Stimulated activated CD4-positive, alpha-beta T cell treated with anti-CD3 and anti-CD28 coated beads, Interleukin-1b, Interleukin-23, amount 100 ng/mL, for 48 hours (primary cell): ENCODE measurements around the gene SNRPE.

ENCODE experiments used
- DNase-seq: peaks from one replicate; pipeline ENCODE4 v3.0.0-alpha.2; 2020

Gene SNRPE

GRCh38 chr1:203888807-203889251, 27.4 kb downstream of the SNRPE start:
- no peak for DNase-seq

GRCh38 chr1:203891950-203892349, 30.6 kb downstream of the SNRPE start:
- no peak for DNase-seq

GRCh38 chr1:203898458-203899352, 37.3 kb downstream of the SNRPE start:
- no peak for DNase-seq

GRCh38 chr1:203899353-203899716, 37.9 kb downstream of the SNRPE start:
- DNase-seq, result no peak

GRCh38 chr1:203899869-203900714, 38.7 kb downstream of the SNRPE start:
- DNase-seq, result no peak

- DNase-seq, result no peak
These were observed 40.2 kb downstream of the SNRPE start for GRCh38 chr1:203901581-203901980.

GRCh38 chr1:203905275-203905674, 43.9 kb downstream of the SNRPE start:
- DNase-seq, result no peak

GRCh38 chr1:203906932-203907331, 45.5 kb downstream of the SNRPE start:
- DNase-seq, result no peak

GRCh38 chr1:203907901-203908300, 46.5 kb downstream of the SNRPE start:
- DNase-seq, result no peak

- DNase-seq, result no peak
These were observed 50.4 kb downstream of the SNRPE start for GRCh38 chr1:203911806-203912205.

GRCh38 chr1:203913073-203913521, 51.7 kb downstream of the SNRPE start:
- DNase-seq, result no peak

- DNase-seq, result no peak
These were observed 52.9 kb downstream of the SNRPE start for GRCh38 chr1:203914292-203914691.

GRCh38 chr1:203915811-203916210, 54.4 kb downstream of the SNRPE start:
- DNase-seq, result no peak

GRCh38 chr1:203916756-203917155, 55.4 kb downstream of the SNRPE start:
- no peak for DNase-seq
